Naive thymus-derived CD8-positive, alpha-beta T cell (primary cell): Measurements from ENCODE around the gene MDM4. TPM values are rescaled to one million over a fixed set of nuclear protein-coding genes. Genes with fewer than 3 reads are reported as not detected.
A peak's percentile ranks its signal among the peaks of the same experiment; 100 is the strongest.
"Not testable (repeated sequence)": the region's sequence is repeated elsewhere in the genome, so short reads cannot be mapped to it uniquely, and the experiment has no call there.

Source experiments
- ATAC-seq, 2 donors: fragments of 150-1000 bp; cut with Tn5 transposase in 1 of 2; sonication (Bioruptor Pico), chemical (Tn5 transposase) in 1 of 2; 1 replicate in 1 of 2; 2 replicates in 1 of 2; pipeline ENCODE4 v1.10.0; 2021; ENCODE audit warnings: mild to moderate bottlenecking in 2 of 2, moderate library complexity in 2 of 2
- POLR2A ChIA-PET: fragments of 350-600 bp; sonication (Branson Sonifier 250); formaldehyde crosslinking; loops from one replicate; lab custom pipeline; 2021; ENCODE audit warnings: antibody characterized with exemption; lab: Charles Lee
- DNase-seq, 10 donors: peaks; one replicate each; pipeline versions ENCODE4 v3.0.0 to v3.0.0-alpha.2; 2020 to 2022
- H3K27ac Mint-ChIP-seq, 10 donors: one replicate each; pipeline ENCODE4 v1.8.0; 2020 to 2022; ENCODE audit warnings: mild to moderate bottlenecking in 10 of 10, mixed read lengths in 10 of 10, moderate library complexity in 4 of 10, inconsistent platforms in 1 of 10
- H3K27me3 Mint-ChIP-seq, 5 donors: one replicate each; pipeline ENCODE4 v1.8.0; 2021 to 2022; ENCODE audit warnings: mixed read lengths in 5 of 5
- H3K36me3 Mint-ChIP-seq, 3 donors: one replicate each; pipeline ENCODE4 v1.8.0; 2020 to 2022; ENCODE audit warnings: mixed read lengths in 3 of 3, mild to moderate bottlenecking in 2 of 3, inconsistent platforms in 1 of 3
- H3K4me1 Mint-ChIP-seq, 4 donors: one replicate each; pipeline ENCODE4 v1.8.0; 2021 to 2022; ENCODE audit warnings: mixed read lengths in 4 of 4
- H3K4me3 Mint-ChIP-seq, 10 donors: one replicate each; pipeline ENCODE4 v1.8.0; 2020 to 2022; ENCODE audit warnings: mild to moderate bottlenecking in 10 of 10, mixed read lengths in 10 of 10, moderate library complexity in 6 of 10, inconsistent platforms in 1 of 10
- H3K9me3 Mint-ChIP-seq, 9 donors: one replicate each; pipeline ENCODE4 v1.8.0; 2020 to 2022; ENCODE audit warnings: mixed read lengths in 9 of 9, mild to moderate bottlenecking in 3 of 9, inconsistent platforms in 1 of 9, moderate library complexity in 1 of 9
- polyA plus RNA-seq, 3 donors: library from polyadenylated mRNA; unstranded; fragments of 300-500 nt; fragmentation: Illumina TruSeq; gene quantifications; one replicate each; pipeline ENCODE4 v1.2.3, GENCODE V29; 2021
- total RNA-seq, 8 experiments: library from RNA in 2 of 8; stranded (reverse) in 2 of 8; gene quantifications; one replicate each; pipeline ENCODE4 v1.2.3 and lab custom pipeline; 2021 to 2026

Gene MDM4
- total and polyA plus RNA-seq, 5 experiments from 2014 or later: 10.0 to 272 (median 23.1) TPM

- peaks cover 22 to 47% (median 38%) of the 10 kb centered on the region in 4 donors for H3K4me1 Mint-ChIP-seq
- peak; percentile 37 to 90 (median 74) for DNase-seq
- peaks cover 0 to 7% (median 0%) of the 10 kb centered on the region in 5 donors for H3K27me3 Mint-ChIP-seq
- peaks cover 0 to 5% (median 4%) of the 10 kb centered on the region in 3 donors for H3K36me3 Mint-ChIP-seq
- peak overlapping the region; percentile 88 to 100 (median 99) for H3K27ac Mint-ChIP-seq
- H3K9me3 Mint-ChIP-seq: peaks cover 0 to 10% (median 0%) of the 10 kb centered on the region in 9 donors
- peak; percentile 67 for ATAC-seq
- peak overlapping the region; percentile 78 to 98 (median 93) for H3K4me3 Mint-ChIP-seq
- POLR2A ChIA-PET: interaction anchor here (0.7 to 5.1 kb wide), 21 partner anchors 11 to 879 kb away, joined by 3 to 171 read pairs (median 4); partner anchors contain the start of genes MDM4 and PIK3C2B
These were observed 9.8 kb upstream of the MDM4 start for GRCh38 chr1:204506201-204506968.

GRCh38 chr1:204506969-204507316 is 9.3 kb upstream of the MDM4 start:
- POLR2A ChIA-PET: interaction anchor here (0.8 to 5.1 kb wide), 20 partner anchors 10 to 879 kb away, joined by 3 to 171 read pairs (median 4); partner anchors contain the start of genes MDM4 and PIK3C2B
- peaks cover 22 to 53% (median 40%) of the 10 kb centered on the region in 4 donors for H3K4me1 Mint-ChIP-seq
- H3K9me3 Mint-ChIP-seq: peaks cover 0 to 10% (median 0%) of the 10 kb centered on the region in 9 donors
- peaks cover 0 to 7% (median 0%) of the 10 kb centered on the region in 5 donors for H3K27me3 Mint-ChIP-seq
- DNase-seq: peak; percentile 52 to 97 (median 92)
- ATAC-seq: peak; percentile 73 to 77
- H3K36me3 Mint-ChIP-seq: peaks cover 0 to 5% (median 4%) of the 10 kb centered on the region in 3 donors
- H3K27ac Mint-ChIP-seq: peak overlapping the region; percentile 88 to 100 (median 99)
- peak overlapping the region; percentile 78 to 98 (median 93) for H3K4me3 Mint-ChIP-seq

- H3K4me1 Mint-ChIP-seq: peaks cover 22 to 59% (median 42%) of the 10 kb centered on the region in 4 donors
- H3K9me3 Mint-ChIP-seq: peaks cover 0 to 10% (median 0%) of the 10 kb centered on the region in 9 donors
- ATAC-seq (peak; percentile 29 to 31), DNase-seq (no peak)
- POLR2A ChIA-PET: interaction anchor here (0.8 to 5.1 kb wide), 19 partner anchors 10 to 880 kb away, joined by 3 to 171 read pairs (median 4); partner anchors contain the start of genes LAX1, MDM4 and PIK3C2B
- H3K4me3 Mint-ChIP-seq: peak overlapping the region; percentile 78 to 98 (median 93)
- peak overlapping the region; percentile 88 to 100 (median 99) for H3K27ac Mint-ChIP-seq
- H3K27me3 Mint-ChIP-seq: peaks cover 0 to 7% (median 0%) of the 10 kb centered on the region in 5 donors
- H3K36me3 Mint-ChIP-seq: peaks cover 0 to 5% (median 4%) of the 10 kb centered on the region in 3 donors
These were observed 8.7 kb upstream of the MDM4 start for GRCh38 chr1:204507317-204508105.

GRCh38 chr1:204509186-204509635 is 7.0 kb upstream of the MDM4 start:
- peak overlapping the region in 1 of 10 donors; percentile 30 for H3K4me3 Mint-ChIP-seq
- no peak for ATAC-seq
- no peak for DNase-seq
- H3K9me3 Mint-ChIP-seq: peaks cover 0 to 10% (median 0%) of the 10 kb centered on the region in 9 donors
- peaks cover 20 to 66% (median 47%) of the 10 kb centered on the region in 4 donors for H3K4me1 Mint-ChIP-seq
- POLR2A ChIA-PET: interaction anchor here (0.6 to 5.1 kb wide), 5 partner anchors 8 to 892 kb away, joined by 3 to 85 read pairs (median 4); partner anchors contain the start of gene PIK3C2B
- H3K27me3 Mint-ChIP-seq: peaks cover 0 to 7% (median 0%) of the 10 kb centered on the region in 5 donors
- peak overlapping the region in 4 of 10 donors; percentile 14 to 52 (median 32) for H3K27ac Mint-ChIP-seq
- H3K36me3 Mint-ChIP-seq: peaks cover 0 to 5% (median 4%) of the 10 kb centered on the region in 3 donors

GRCh38 chr1:204511366-204511765 is 4.8 kb upstream of the MDM4 start:
- Mint-ChIP-seq H3K27ac (peak overlapping the region in 9 of 10 donors; percentile 24 to 99 (median 67)), H3K9me3 (peaks cover 0 to 6% (median 0%) of the 10 kb centered on the region in 9 donors), H3K36me3 (peaks cover 0 to 3% (median 2%) of the 10 kb centered on the region in 3 donors), H3K4me1 (peaks cover 12 to 67% (median 44%) of the 10 kb centered on the region in 4 donors), H3K27me3 (peaks cover 0 to 5% (median 0%) of the 10 kb centered on the region in 5 donors), H3K4me3 (no peak overlapping the region)
- POLR2A ChIA-PET: interaction anchor here (4.1 to 7.1 kb wide), 2 partner anchors 17 to 34 kb away, joined by 24 to 79 read pairs; partner anchors contain the start of gene PIK3C2B
- DNase-seq: no peak
- no peak for ATAC-seq

- Mint-ChIP-seq H3K9me3 (no peaks in the 10 kb centered on the region), H3K4me1 (peaks cover 7 to 57% (median 37%) of the 10 kb centered on the region in 4 donors), H3K27ac (peak overlapping the region; percentile 99 to 100 (median 99)), H3K27me3 (no peaks in the 10 kb centered on the region), H3K36me3 (peaks cover 0 to 4% (median 2%) of the 10 kb centered on the region in 3 donors), H3K4me3 (peak overlapping the region; percentile 86 to 100 (median 98))
- ATAC-seq (peak; percentile 30 to 49), DNase-seq (peak; percentile 29 to 81 (median 72))
- POLR2A ChIA-PET: interaction anchor here (0.6 to 7.8 kb wide), 15 partner anchors 13 to 1564 kb away, joined by 3 to 117 read pairs (median 4); partner anchors contain the start of gene PIK3C2B
These were observed 3.0 kb upstream of the MDM4 start for GRCh38 chr1:204513117-204513716.

- POLR2A ChIA-PET: interaction anchor here (0.7 to 7.8 kb wide), 13 partner anchors 8 to 773 kb away, joined by 3 to 171 read pairs (median 11); partner anchors contain the start of gene PIK3C2B
- no peak for DNase-seq
- Mint-ChIP-seq H3K27me3 (no peaks in the 10 kb centered on the region), H3K36me3 (peaks cover 0 to 20% (median 13%) of the 10 kb centered on the region in 3 donors), H3K4me3 (peak overlapping the region in 6 of 10 donors; percentile 2 to 86 (median 46)), H3K27ac (peak overlapping the region; percentile 21 to 99 (median 68)), H3K4me1 (peaks cover 15 to 63% (median 52%) of the 10 kb centered on the region in 4 donors), H3K9me3 (no peaks in the 10 kb centered on the region)
- ATAC-seq: no peak
These were observed 1.4 kb upstream of the MDM4 start for GRCh38 chr1:204514828-204515227.

- not testable (repeated sequence) for H3K4me3 Mint-ChIP-seq, H3K9me3 Mint-ChIP-seq, ATAC-seq, H3K27me3 Mint-ChIP-seq, H3K27ac Mint-ChIP-seq
- POLR2A ChIA-PET: interaction anchor here (0.7 to 7.8 kb wide), 14 partner anchors 8 to 770 kb away, joined by 3 to 171 read pairs (median 5); partner anchors contain the start of gene PIK3C2B
- Mint-ChIP-seq H3K4me1 (peaks cover 23 to 73% (median 68%) of the 10 kb centered on the region in 4 donors), H3K36me3 (peaks cover 0 to 32% (median 14%) of the 10 kb centered on the region in 3 donors)
- peak in 1 of 10 donors; percentile 11 for DNase-seq
These were observed 1.2 kb downstream of the MDM4 start for GRCh38 chr1:204517382-204517781.

GRCh38 chr1:204520834-204521709 is 4.9 kb downstream of the MDM4 start:
- Mint-ChIP-seq H3K4me3 (peak overlapping the region in 8 of 10 donors; percentile 49 to 84 (median 72)), H3K27me3 (no peaks in the 10 kb centered on the region), H3K4me1 (peaks cover 33 to 78% (median 75%) of the 10 kb centered on the region in 4 donors), H3K27ac (peak overlapping the region in 6 of 10 donors; percentile 89 to 96 (median 94)), H3K36me3 (peaks cover 10 to 55% (median 32%) of the 10 kb centered on the region in 3 donors), H3K9me3 (peaks cover 0 to 12% (median 4%) of the 10 kb centered on the region in 9 donors)
- ATAC-seq (peak; percentile 71), DNase-seq (peak in 9 of 10 donors; percentile 59 to 85 (median 72))
- POLR2A ChIA-PET: interaction anchor here (1.0 to 10.8 kb wide), 8 partner anchors 5 to 243 kb away, joined by 3 to 117 read pairs (median 6); partner anchors contain the start of genes MDM4 and PIK3C2B

GRCh38 chr1:204521941-204522521 is 5.8 kb downstream of the MDM4 start:
- H3K27me3 Mint-ChIP-seq, DNase-seq: not testable (repeated sequence)
- POLR2A ChIA-PET: interaction anchor here (0.7 to 10.8 kb wide), 9 partner anchors 6 to 242 kb away, joined by 3 to 117 read pairs (median 6); partner anchors contain the start of genes MDM4 and PIK3C2B
- H3K4me3 Mint-ChIP-seq: peak overlapping the region in 9 of 10 donors; percentile 31 to 75 (median 56)
- peak overlapping the region in 7 of 10 donors; percentile 88 to 95 (median 91) for H3K27ac Mint-ChIP-seq
- ATAC-seq: peak in 1 of 2 donors; percentile 9
- peaks cover 0 to 12% (median 4%) of the 10 kb centered on the region in 9 donors for H3K9me3 Mint-ChIP-seq
- H3K4me1 Mint-ChIP-seq: peaks cover 31 to 85% (median 81%) of the 10 kb centered on the region in 4 donors
- peaks cover 10 to 64% (median 37%) of the 10 kb centered on the region in 3 donors for H3K36me3 Mint-ChIP-seq
